Hepatocyte (in vitro differentiated cells): Measurements from ENCODE around the gene CPS1.

Source experiments
- EZH2phosphoT487 ChIP-seq: fragments of 200-600 bp; sonication (generic); IDR thresholded peaks from one replicate; pipeline ENCODE4 v1.6.1; 2018; ENCODE audit warnings: antibody characterized with exemption, mild to moderate bottlenecking, low read depth, moderate library complexity; ENCODE audit not compliant: unreplicated experiment, severe bottlenecking
- TF ChIP-seq, protein P1 (sequence below): fragments of 200-600 bp; sonication (generic); IDR thresholded peaks from 2 replicates; pipeline ENCODE4 v1.5.1; 2016; ENCODE audit warnings: antibody characterized with exemption, mild to moderate bottlenecking; ENCODE audit not compliant: poor library complexity

DNA sequence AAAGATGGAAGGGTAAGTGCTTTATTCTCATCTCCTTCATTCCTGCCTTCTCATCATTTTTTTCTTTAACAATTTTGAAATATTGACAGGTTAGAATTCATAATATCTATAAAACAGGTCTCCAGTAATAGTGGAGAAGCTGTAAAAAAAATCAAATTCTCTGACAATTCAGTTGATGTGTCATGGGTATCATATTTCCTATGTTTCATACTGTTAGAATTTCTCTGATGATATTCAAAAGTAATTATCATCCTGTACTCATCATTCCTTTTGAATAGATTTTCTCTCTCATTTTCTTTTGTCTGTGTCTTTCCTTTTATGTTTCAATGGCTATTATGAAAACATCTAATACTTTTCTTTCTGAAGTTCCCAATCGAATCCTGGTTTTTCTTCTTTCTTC is 97.7 kb downstream of the CPS1 start:
- TF ChIP-seq, protein P1, sequence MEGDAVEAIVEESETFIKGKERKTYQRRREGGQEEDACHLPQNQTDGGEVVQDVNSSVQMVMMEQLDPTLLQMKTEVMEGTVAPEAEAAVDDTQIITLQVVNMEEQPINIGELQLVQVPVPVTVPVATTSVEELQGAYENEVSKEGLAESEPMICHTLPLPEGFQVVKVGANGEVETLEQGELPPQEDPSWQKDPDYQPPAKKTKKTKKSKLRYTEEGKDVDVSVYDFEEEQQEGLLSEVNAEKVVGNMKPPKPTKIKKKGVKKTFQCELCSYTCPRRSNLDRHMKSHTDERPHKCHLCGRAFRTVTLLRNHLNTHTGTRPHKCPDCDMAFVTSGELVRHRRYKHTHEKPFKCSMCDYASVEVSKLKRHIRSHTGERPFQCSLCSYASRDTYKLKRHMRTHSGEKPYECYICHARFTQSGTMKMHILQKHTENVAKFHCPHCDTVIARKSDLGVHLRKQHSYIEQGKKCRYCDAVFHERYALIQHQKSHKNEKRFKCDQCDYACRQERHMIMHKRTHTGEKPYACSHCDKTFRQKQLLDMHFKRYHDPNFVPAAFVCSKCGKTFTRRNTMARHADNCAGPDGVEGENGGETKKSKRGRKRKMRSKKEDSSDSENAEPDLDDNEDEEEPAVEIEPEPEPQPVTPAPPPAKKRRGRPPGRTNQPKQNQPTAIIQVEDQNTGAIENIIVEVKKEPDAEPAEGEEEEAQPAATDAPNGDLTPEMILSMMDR, result no peak
- no peak for TF ChIP-seq EZH2phosphoT487
